GM21737 (cell line): ENCODE results near the gene TEKT1.

ENCODE experiments used
- ATAC-seq: cut with Tn5 transposase; IDR thresholded peaks from one replicate; pipeline ENCODE4 v1.9.1; 2021; ENCODE audit warnings: mild to moderate bottlenecking, moderate library complexity; ENCODE audit not compliant: unreplicated experiment

Gene TEKT1

DNA sequence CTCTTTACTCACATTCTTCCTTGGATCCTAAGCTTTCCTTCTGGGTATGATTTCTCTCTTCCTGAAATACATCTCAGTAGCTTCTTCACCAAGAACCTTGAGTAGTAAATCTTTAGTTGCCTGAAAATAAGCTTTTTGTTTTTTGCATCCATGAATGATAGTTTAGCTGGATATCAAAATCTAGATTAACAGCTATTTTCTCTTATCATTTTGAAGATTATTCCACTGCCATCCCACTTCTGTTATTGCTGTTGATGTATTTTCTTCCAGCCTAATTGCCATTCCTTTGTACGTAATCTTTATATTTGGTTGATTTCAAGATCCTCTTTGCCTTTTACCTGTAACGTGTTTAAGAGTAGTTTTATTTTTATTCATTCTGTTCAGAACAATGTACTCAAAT is 63.1 kb downstream of the TEKT1 start:
- ATAC-seq = no peak

DNA sequence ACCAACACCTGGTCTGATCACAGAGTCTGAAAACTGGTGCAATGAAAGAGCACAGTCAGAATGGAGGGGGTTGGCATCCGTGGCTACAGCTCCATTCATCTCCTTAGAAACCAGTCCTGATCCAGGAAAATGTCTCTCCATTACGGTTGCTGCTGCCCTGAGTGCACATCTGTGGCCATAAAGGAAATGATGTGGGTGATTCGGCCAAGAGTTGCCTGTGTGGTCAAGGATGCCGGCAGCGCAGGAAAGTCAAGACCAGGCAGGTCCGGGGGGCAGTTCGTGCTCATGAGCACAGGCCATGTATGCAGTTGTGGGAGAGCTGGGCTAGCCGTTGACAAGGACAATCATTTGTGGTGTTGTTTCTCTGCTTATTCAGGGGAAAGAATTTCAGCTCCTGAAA is 69.8 kb downstream of the TEKT1 start:
- no peak for ATAC-seq

DNA sequence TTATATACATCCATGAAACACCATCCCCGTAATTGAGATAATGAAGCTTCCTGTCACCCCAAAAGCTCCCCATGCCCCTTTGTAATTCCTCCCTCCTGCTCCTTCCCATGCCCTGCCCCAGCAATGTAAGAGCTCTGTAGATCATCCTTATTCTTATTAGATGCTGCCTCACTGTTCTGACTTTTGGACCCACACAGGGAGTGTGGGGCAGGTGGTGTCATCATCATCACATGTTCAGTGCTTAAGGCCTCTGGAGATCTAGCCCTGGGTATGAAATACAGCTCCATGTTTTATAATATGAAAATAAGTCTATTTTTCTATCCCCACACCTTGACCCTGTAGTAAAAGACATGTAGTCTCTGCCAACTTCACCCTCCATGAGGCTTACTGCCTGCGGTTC is 73.8 kb downstream of the TEKT1 start:
- no peak for ATAC-seq

DNA sequence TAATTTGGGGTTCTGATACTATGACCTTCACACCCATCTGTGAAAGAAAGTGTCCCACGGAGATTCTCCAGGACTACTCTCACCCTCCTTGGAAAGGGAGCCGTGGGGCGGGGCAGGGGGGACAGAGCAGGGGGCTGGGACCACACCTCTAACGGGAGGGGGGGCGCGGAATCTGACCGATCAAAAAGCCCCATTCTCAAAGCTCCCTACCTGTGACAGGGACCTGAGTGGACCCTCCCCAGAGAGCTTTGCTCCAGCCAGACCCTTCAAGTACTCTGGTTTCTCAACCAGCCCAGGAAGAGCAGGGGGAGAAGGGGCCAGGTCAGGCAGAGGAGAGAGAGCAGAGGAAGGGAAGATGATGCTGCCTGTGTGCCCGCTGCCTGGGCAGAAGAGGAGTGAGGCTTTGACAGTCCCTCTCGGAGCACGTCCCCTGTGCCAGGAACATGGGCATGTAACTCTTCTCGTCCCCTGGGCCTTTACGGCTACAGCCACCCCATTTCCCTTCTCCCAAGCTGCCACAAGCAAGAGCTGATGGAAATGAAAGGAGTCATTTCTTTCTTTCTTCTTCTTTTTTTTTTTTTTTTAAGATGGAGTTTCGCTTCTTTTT is 75.0 kb downstream of the TEKT1 start:
- no peak for ATAC-seq

DNA sequence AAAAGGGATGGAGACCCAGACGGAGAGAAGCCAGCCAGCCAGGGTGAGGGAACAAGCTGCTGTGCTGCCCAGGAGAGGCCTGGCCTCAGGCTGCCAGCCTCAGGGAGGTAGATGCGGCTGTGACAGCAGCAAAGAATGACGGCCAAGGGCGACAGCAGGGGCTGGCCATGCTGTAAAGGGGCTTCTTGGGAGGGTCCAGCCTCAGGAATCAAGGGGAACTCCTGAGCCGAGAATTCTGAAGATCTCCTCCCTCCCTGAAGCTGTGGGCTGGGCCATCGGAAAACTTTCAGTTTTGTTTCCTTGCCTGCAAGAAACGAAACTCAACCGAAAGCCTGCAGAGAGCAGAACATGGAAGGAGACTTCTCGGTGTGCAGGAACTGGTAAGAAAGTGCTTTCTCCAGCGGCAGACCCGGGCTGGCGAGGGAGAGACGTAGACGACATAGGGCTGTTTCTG is 75.8 kb downstream of the TEKT1 start, which contains the start of gene XAF1:
XAF1 (plus strand) TSS at position 316 of the 454 bp plus-strand sequence; CDS start at position 349, 33 bp downstream.
- ATAC-seq = no peak

DNA sequence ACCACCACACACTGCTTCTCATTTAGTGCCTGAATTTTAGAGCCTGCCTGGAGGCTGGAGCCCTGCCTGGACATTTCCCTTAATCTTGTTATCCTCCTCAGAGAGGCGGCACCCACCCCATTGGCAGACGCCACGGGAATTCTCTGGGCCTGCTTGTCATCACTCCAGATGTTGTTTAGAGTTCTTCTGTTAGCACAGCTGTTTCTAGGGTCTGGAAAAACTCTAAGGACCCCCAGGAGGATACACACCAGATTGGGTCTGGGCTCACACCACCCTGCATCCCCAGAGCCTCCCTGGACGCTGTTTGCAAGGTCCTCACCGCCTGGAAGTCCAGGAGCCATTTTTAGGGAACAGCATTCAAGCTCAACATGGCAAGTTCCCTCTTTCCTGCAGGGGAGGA is 76.2 kb downstream of the TEKT1 start:
- no peak for ATAC-seq

DNA sequence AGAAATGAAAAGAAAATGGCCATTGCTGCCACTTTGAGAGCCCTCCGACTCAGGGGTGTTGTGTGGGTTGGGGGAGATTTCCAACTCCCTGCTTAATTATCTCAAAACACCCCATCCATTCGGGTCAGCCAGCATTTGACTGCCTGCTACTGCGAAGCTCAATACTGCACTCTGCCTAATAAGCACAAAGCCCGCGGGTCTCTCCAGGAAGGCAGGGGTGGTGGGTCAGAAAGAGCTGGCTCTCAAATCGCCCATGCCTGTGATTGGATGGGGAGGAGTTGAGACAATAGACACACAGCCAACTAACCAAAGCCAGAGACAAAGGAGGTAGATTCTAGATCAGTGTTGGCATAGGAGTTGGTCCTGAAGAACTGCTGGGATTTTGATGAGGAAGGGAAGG is 78.0 kb downstream of the TEKT1 start:
- ATAC-seq = no peak

DNA sequence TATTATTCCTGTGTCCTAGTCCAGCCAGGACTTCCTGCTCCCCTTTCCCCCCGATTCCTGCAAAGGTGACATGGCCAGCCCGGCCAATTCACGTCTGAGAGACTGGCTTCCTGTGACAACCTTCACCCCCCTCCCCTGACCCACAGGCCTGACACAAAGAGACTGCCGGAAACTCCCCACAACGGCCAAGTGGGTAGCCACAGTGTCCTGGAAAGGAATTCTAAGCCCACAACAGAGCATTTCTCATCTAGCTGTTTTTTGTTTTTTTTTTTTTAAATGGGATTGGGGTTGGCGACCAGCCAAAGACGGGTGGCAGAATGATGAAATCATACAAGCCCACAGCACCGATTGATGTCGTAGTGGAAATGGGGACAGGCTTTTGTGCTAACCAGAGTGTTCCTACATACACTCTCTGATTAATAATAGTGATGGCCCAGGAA is 78.5 kb downstream of the TEKT1 start:
- no peak for ATAC-seq

DNA sequence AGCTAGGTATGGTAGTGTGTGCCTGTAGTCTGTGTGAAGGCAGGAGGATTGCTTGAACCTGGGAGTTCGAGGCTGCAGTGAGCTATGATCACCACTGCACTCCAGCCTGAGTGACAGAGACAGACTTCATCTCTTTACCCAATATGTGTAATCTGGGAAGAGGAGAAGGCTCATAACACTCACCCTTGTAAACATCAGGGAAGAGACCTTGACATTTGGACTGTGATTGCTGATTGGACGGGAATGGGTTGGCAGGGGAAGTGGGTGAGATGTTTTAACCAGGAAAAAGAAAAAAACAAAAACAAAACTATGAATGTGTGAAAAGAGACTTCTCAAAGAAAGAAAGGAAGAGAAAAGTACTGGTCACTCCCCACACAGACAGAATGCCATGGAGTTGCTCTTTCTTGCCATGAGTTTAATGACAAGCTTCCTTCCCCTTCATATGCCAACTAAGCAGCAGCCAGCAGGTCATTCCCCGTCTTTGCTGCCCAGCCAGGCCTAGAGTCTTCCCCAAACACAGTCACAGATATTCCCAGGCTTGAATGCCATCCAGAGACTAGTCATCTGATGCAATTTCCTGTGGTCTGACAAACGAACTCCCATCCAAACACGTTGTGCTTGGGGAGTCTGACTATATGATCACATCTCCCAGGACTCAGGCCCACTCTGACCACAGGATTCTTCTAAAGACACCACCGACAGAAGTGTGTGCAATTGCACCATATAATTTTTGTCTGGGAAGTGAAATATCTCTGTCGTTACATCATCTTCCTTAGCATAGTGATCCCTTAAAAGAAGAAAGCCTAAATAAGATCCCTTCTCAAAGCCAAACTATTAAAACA is 79.2 kb downstream of the TEKT1 start:
- no peak for ATAC-seq

DNA sequence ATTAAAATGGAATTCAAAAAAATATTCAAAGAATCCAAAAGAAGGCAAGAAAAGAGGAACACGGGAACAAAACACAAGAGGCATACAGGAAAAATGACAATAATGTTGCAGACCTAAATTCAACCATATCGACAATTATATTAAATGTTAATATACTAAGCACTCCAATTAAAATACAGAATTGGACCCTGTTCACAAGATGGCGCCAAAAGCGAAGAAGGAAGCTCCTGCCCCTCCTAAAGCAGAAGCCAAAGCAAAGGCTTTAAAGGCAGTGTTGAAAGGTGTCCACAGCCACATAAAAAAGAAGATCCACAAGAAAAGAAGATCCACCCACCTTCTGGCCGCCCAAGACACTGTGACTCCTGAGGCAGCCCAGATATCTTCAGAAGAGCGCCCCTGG is 82.0 kb downstream of the TEKT1 start:
- no peak for ATAC-seq

DNA sequence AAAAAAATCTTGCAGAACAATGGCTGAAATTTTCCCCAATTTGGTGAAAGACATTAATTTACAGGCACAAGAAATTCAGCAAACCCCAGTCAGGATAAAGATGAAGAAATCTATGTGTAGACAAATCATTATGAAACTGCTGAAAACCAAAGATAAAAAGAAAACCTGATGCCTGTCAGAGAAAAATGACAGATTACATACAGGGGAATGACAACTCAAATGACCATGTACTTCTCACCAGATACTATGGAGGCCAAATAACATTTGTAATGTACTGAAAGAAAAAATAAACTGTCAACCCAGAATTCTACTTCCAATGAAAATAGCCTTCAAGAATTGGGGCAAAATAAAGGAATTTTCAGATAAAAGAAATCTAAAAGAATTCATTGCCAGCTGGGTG is 82.9 kb downstream of the TEKT1 start:
- ATAC-seq = no peak
